GM13976 (cell line): ENCODE data around the gene PEX7.
"Not testable (repeated sequence)": the region's sequence is repeated elsewhere in the genome, so short reads cannot be mapped to it uniquely, and the experiment has no call there.

Experiments used
- DNase-seq: peaks from one replicate; pipeline ENCODE4 v3.0.0; 2012; ENCODE audit warnings: low spot score
- CTCF ChIP-seq: IDR thresholded peaks from 2 replicates; pipeline ENCODE4 v1.5.1; 2012; ENCODE audit warnings: borderline replicate concordance, mild to moderate bottlenecking; ENCODE audit not compliant: insufficient read depth; ENCODE audit errors: extremely low read depth, missing control alignments, control extremely low read depth
- in situ Hi-C: fragments of 300-500 bp; cut with MboI; formaldehyde crosslinking; loops from one replicate; pipeline ENCODE4 v1.12.0; 2022; ENCODE audit warnings: low sequenced_read_pairs, mixed read lengths, inconsistent platforms; ENCODE audit not compliant: unreplicated experiment

Gene PEX7

GRCh38 chr6:136795996-136796395 lies 26.4 kb upstream of the PEX7 start:
- no peak for TF ChIP-seq CTCF
- DNase-seq = no peak
- in situ Hi-C loops = no loop called here

GRCh38 chr6:136798044-136798443 lies 24.3 kb upstream of the PEX7 start:
- DNase-seq = no peak
- no peak for TF ChIP-seq CTCF
- in situ Hi-C loops = no loop called here

GRCh38 chr6:136801581-136801980 lies 20.8 kb upstream of the PEX7 start:
- no peak for TF ChIP-seq CTCF
- in situ Hi-C loops = no loop called here
- no peak for DNase-seq

GRCh38 chr6:136803608-136804007 lies 18.8 kb upstream of the PEX7 start:
- in situ Hi-C loops = no loop called here
- TF ChIP-seq CTCF = no peak
- no peak for DNase-seq

- in situ Hi-C loops = no loop called here
- DNase-seq = no peak
- no peak for TF ChIP-seq CTCF
These were observed 13.1 kb upstream of the PEX7 start for GRCh38 chr6:136809091-136809860.

- in situ Hi-C loops = no loop called here
- DNase-seq = no peak
- no peak for TF ChIP-seq CTCF
These were observed 11.1 kb upstream of the PEX7 start for GRCh38 chr6:136811272-136811671.

GRCh38 chr6:136812174-136812573 lies 10.2 kb upstream of the PEX7 start:
- no peak for DNase-seq
- in situ Hi-C loops = no loop called here
- no peak for TF ChIP-seq CTCF

- DNase-seq, in situ Hi-C loops: not testable (repeated sequence)
These were observed 6.8 kb upstream of the PEX7 start for GRCh38 chr6:136815608-136816007.
